GM12878 (cell line): ENCODE data around the gene CDC25C.

ENCODE experiments used
- CEBPB ChIP-seq, 2 experiments: fragments of 150-350 bp in 1 of 2; IDR thresholded peaks; 2 replicates each; pipeline ENCODE4 v1.6.1; 2012 to 2014; ENCODE audit warnings: low read depth in 2 of 2, low read length in 2 of 2, borderline replicate concordance in 1 of 2, inconsistent platforms in 1 of 2
- CTCF ChIP-seq, 3 experiments: IDR thresholded peaks in 2 of 3; conservative IDR thresholded peaks in 1 of 3; 2 replicates each; pipeline ENCODE4 v1.5.1; 2011; ENCODE audit warnings: low read depth in 3 of 3, low read length in 3 of 3, mild to moderate bottlenecking in 3 of 3, control low read depth in 2 of 3, moderate library complexity in 2 of 3, inconsistent platforms in 1 of 3, mixed read lengths in 1 of 3; ENCODE audit not compliant: control insufficient read depth in 2 of 3, insufficient read depth in 1 of 3; ENCODE audit errors: extremely low read depth in 1 of 3
- ESRRA ChIP-seq: IDR thresholded peaks from 2 replicates; pipeline ENCODE4 v1.6.1; 2012; ENCODE audit warnings: mild to moderate bottlenecking, low read length, improper control_type of control experiment
- HDGF ChIP-seq: fragments of 450-650 bp; IDR thresholded peaks from 2 replicates; pipeline ENCODE4 v1.6.1; 2016; ENCODE audit warnings: antibody characterized with exemption
- IRF3 ChIP-seq: fragments of 450-650 bp; IDR thresholded peaks from 2 replicates; pipeline ENCODE4 v1.6.1; 2014; ENCODE audit warnings: mild to moderate bottlenecking
- JUND ChIP-seq: IDR thresholded peaks from 2 replicates; pipeline ENCODE4 v1.6.1; 2012; ENCODE audit warnings: low read depth, mild to moderate bottlenecking, low read length, improper control_type of control experiment, moderate library complexity
- POLR2A ChIP-seq: IDR thresholded peaks from 2 replicates; pipeline ENCODE4 v1.6.1; 2011; ENCODE audit warnings: low read depth, mild to moderate bottlenecking, low read length
- REST ChIP-seq: IDR thresholded peaks from 2 replicates; pipeline ENCODE4 v1.6.1; 2012; ENCODE audit warnings: mild to moderate bottlenecking, low read depth, low read length
- YBX1 ChIP-seq: fragments of 450-650 bp; IDR thresholded peaks from 2 replicates; pipeline ENCODE4 v1.6.1; 2016; ENCODE audit warnings: antibody characterized with exemption
- ZBTB40 ChIP-seq: fragments of 450-650 bp; IDR thresholded peaks from 2 replicates; pipeline ENCODE4 v1.6.1; 2016; ENCODE audit warnings: mild to moderate bottlenecking, moderate library complexity, borderline replicate concordance

- TF ChIP-seq JUND (no peak), YBX1 (no peak), CTCF (IDR thresholded peaks at IDR 0.05 in 2 of 3, conservative IDR thresholded peaks at IDR 0.05 in 1 of 3; ENCODE audit: control insufficient read depth in 2 of 3, extremely low read depth in 1 of 3, insufficient read depth in 1 of 3, low read depth in 3 of 3, low read length in 3 of 3) (no peak), HDGF (no peak), ESRRA (no peak), CEBPB (IDR thresholded peaks at IDR 0.05; ENCODE audit: borderline replicate concordance in 1 of 2, low read depth in 2 of 2, low read length in 2 of 2) (no peak), ZBTB40 (no peak), REST (no peak), POLR2A (no peak), IRF3 (no peak)
Observed at GRCh38 chr5:138351056-138351455, 19.5 kb upstream of the CDC25C start.
